AG04450 (cell line): Measurements from ENCODE around the gene SERPINH1. TPM values are rescaled to one million over a fixed set of nuclear protein-coding genes. Genes with fewer than 3 reads are reported as not detected.
"Not testable (repeated sequence)": the region's sequence is repeated elsewhere in the genome, so short reads cannot be mapped to it uniquely, and the experiment has no call there.

ENCODE experiments used
- CTCF ChIA-PET: fragments of 300-600, 350-600 bp; formaldehyde crosslinking; extraction: SDS; loops from one replicate; lab custom pipeline; 2022; ENCODE audit warnings: antibody characterized with exemption, inconsistent platforms; lab: Charles Lee
- POLR2A ChIA-PET: fragments of 350-600 bp; formaldehyde crosslinking; extraction: SDS; loops from one replicate; lab custom pipeline; 2021; ENCODE audit warnings: antibody characterized with exemption, inconsistent platforms; lab: Yijun Ruan, JAX
- DNase-seq: peaks from one replicate; pipeline ENCODE4 v3.0.0-alpha.2; 2011; ENCODE audit warnings: low read depth, low spot score
- H3K27ac ChIP-seq: one replicate; pipeline ENCODE4 v1.5.1; 2012; ENCODE audit warnings: low read depth, low read length, control low read depth
- H3K27me3 ChIP-seq: one replicate; pipeline ENCODE4 v1.6.0; 2012; ENCODE audit warnings: low read length; ENCODE audit not compliant: control insufficient read depth, insufficient read depth
- H3K4me3 ChIP-seq: 2 replicates; pipeline ENCODE4 v1.5.1; 2011; ENCODE audit warnings: mild to moderate bottlenecking, low read depth, low read length, control low read depth
- H3K9me3 ChIP-seq: 2 replicates; pipeline ENCODE4 v1.5.1; 2012; ENCODE audit warnings: low read length; ENCODE audit not compliant: control insufficient read depth, insufficient read depth
- polyA plus RNA-seq: library from polyadenylated mRNA; depleted of rRNA; stranded (reverse); fragments of >200 nt; gene quantifications from 2 replicates; pipeline ENCODE4 v1.2.3, GENCODE V29; 2011
- TF ChIP-seq, protein P1 (sequence below): IDR thresholded peaks from 2 replicates; pipeline ENCODE4 v1.5.1; 2011; ENCODE audit warnings: low read depth, low read length, control low read depth, inconsistent platforms

The SERPINH1 gene
- polyA plus RNA-seq, 1 experiment = 881 TPM

DNA sequence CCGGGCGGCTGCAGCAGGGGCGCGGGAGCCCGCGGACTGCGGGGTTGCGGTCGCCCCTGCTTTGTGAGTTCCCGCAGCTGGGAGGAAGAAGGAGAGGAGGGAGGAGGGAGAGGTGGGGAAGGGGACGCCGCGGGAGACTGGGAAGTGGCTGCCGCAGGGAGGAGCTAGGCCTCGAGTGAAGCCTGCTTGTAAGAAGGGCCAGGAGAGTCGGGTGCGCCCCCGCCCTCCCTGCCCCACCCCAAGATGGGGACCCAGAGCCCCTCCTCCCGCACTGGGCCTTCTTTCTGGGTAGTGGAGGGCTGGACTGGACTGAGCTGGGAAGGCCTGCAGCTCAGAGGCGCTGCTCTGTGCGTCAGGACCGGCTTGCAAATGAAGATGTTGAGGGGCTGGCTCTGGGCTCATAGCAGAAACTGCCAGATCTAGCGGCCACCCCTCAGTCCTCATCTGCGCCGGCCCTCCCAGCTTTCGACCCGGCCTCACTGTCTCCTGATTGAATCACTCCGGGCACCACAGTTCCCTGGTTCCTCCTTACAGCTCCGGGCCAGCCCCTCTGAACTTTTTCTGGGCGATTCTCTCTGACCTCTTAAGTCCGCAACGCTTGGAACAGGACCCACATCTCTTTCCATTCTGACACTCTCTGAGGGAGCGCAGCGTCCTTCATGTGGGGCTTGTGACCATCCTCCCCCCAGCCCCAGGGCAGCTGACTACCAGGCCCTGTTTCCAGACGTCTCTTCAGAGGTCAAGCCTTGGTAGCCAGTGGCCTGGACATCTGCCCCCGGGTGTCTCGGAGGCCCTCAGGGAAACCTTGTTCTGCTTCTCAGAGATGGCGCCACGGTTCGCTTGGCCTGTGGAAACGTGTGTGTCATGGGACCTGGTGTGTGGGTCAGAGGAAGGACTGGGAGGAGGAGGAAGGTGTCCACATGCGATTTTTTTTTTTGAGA lies 21.9 kb downstream of the SERPINH1 start:
- Histone ChIP-seq H3K27ac (peak overlapping the region; percentile 52), H3K9me3 (no peaks in the 10 kb centered on the region; the same call in 1 of the 2 replicates), H3K27me3 (no peaks in the 10 kb centered on the region), H3K4me3 (peak overlapping the region; percentile 56)
- DNase-seq = no peak
- TF ChIP-seq, protein P1, sequence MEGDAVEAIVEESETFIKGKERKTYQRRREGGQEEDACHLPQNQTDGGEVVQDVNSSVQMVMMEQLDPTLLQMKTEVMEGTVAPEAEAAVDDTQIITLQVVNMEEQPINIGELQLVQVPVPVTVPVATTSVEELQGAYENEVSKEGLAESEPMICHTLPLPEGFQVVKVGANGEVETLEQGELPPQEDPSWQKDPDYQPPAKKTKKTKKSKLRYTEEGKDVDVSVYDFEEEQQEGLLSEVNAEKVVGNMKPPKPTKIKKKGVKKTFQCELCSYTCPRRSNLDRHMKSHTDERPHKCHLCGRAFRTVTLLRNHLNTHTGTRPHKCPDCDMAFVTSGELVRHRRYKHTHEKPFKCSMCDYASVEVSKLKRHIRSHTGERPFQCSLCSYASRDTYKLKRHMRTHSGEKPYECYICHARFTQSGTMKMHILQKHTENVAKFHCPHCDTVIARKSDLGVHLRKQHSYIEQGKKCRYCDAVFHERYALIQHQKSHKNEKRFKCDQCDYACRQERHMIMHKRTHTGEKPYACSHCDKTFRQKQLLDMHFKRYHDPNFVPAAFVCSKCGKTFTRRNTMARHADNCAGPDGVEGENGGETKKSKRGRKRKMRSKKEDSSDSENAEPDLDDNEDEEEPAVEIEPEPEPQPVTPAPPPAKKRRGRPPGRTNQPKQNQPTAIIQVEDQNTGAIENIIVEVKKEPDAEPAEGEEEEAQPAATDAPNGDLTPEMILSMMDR = no peak
- ChIA-PET CTCF (interaction anchor here (0.6 to 1.2 kb wide), 3 partner anchors 8 to 58 kb away, joined by 3 to 7 read pairs (median 3); partner anchors contain the start of gene GDPD5), POLR2A (interaction anchor here (0.7 to 3.1 kb wide), 14 partner anchors 10 to 244 kb away, joined by 3 to 15 read pairs (median 3); no protein-coding TSS in a partner anchor)

GRCh38 chr11:75584659-75585292 lies 22.7 kb downstream of the SERPINH1 start:
- not testable (repeated sequence) for DNase-seq, H3K9me3 ChIP-seq, H3K4me3 ChIP-seq, H3K27me3 ChIP-seq, H3K27ac ChIP-seq
- ChIA-PET POLR2A (interaction anchor here (1.0 to 3.1 kb wide), 7 partner anchors 10 to 70 kb away, joined by 3 to 15 read pairs (median 4); no protein-coding TSS in a partner anchor), CTCF (interaction anchor here (0.6 to 0.8 kb wide), 2 partner anchors 8 to 13 kb away, joined by 3 read pairs; no protein-coding TSS in a partner anchor)

- POLR2A ChIA-PET = no interaction called here
- CTCF ChIA-PET = interaction anchor here (0.6 kb wide), 1 partner anchor 9 kb away, joined by 3 read pairs; no protein-coding TSS in a partner anchor
- TF ChIP-seq, protein P1 = no peak
- no peaks in the 10 kb centered on the region; the same call in 1 of the 2 replicates for H3K9me3 ChIP-seq
- no peak overlapping the region for H3K4me3 ChIP-seq
- no peaks in the 10 kb centered on the region for H3K27me3 ChIP-seq
- no peak for DNase-seq
- H3K27ac ChIP-seq = no peak overlapping the region
Observed at GRCh38 chr11:75585293-75585670, 23.2 kb downstream of the SERPINH1 start.

DNA sequence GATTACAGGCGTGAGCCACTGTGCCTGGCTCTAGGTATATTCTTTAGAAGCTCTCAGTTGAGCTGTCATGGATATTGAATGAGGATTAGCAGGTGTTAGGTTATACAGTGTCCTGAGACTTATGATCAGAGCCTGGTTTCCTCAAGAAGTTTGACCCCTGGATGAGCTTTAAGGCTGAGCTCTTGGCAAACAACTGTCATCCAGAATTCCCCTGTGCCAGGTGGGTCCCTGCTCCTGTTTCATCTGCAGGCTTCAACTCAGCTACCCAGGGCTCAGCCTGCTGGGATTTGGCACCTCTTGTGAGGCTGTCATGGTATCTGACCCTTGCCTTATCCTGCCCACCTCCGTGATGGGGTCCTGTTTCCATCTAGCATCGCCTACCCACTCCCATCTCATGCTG lies 24.3 kb downstream of the SERPINH1 start:
- TF ChIP-seq, protein P1 = no peak
- ChIA-PET POLR2A (no interaction called here), CTCF (no interaction called here)
- DNase-seq = no peak
- Histone ChIP-seq H3K9me3 (no peaks in the 10 kb centered on the region; the same call in 1 of the 2 replicates), H3K4me3 (no peak overlapping the region), H3K27me3 (no peaks in the 10 kb centered on the region), H3K27ac (no peak overlapping the region)

DNA sequence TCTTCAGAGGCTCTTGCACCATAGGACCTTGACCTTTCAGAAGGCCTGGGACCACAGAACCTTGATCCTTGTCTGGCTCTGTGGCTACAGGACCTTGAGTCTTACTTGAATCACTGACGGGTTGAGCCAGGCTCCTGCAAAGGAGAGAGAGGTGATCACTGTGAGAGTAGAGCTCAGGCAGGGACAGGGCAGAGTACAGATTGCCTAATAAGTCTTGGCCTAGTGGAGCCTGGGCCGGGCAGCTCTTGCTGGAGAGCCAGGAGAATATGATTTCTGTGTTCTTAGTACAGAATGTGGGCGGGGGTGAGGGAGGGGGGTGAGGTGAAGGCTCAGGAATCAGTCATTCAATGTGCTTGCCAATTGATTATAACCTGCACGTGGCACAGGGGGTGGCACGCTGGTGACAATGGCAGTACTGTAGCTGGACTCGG lies 26.0 kb downstream of the SERPINH1 start:
- H3K27me3 ChIP-seq = peaks cover 7% of the 10 kb centered on the region
- no peak for DNase-seq
- no peaks in the 10 kb centered on the region for H3K9me3 ChIP-seq
- CTCF ChIA-PET = no interaction called here
- TF ChIP-seq, protein P1 = no peak
- no peak overlapping the region for H3K4me3 ChIP-seq
- no peak overlapping the region for H3K27ac ChIP-seq
- POLR2A ChIA-PET = no interaction called here
